CD8-positive, alpha-beta memory T cell (primary cell): ENCODE measurements around the gene BNC2. TPM values are rescaled to one million over a fixed set of nuclear protein-coding genes. Genes with fewer than 3 reads are reported as not detected.

Experiments
- CTCF ChIA-PET: fragments of 350-600 bp; sonication (Branson Sonifier 250); formaldehyde crosslinking; loops from one replicate; lab custom pipeline; 2021; ENCODE audit warnings: antibody characterized with exemption; lab: Charles Lee
- POLR2A ChIA-PET: fragments of 350-600 bp; sonication (Branson Sonifier 250); formaldehyde crosslinking; loops from one replicate; lab custom pipeline; 2021; ENCODE audit warnings: antibody characterized with exemption; lab: Charles Lee
- DNase-seq, 5 donors: peaks; one replicate each; pipeline versions ENCODE4 v3.0.0 to v3.0.0-alpha.2; 2020 to 2022; ENCODE audit warnings: mixed read lengths in 1 of 5
- H3K27ac ChIP-seq: one replicate; pipeline ENCODE4 v1.7.0; 2013; ENCODE audit warnings: low read depth, mild to moderate bottlenecking, low read length, moderate library complexity
- H3K27me3 ChIP-seq: 2 replicates; pipeline ENCODE4 v1.7.0; 2013; ENCODE audit warnings: low read length, mild to moderate bottlenecking; ENCODE audit not compliant: insufficient read depth, poor library complexity, severe bottlenecking
- H3K36me3 ChIP-seq: 2 replicates; pipeline ENCODE4 v1.7.0; 2013; ENCODE audit warnings: mild to moderate bottlenecking, low read length, moderate library complexity; ENCODE audit not compliant: insufficient read depth
- H3K4me1 ChIP-seq: 2 replicates; pipeline ENCODE4 v1.7.0; 2013; ENCODE audit warnings: mild to moderate bottlenecking, low read length, moderate library complexity; ENCODE audit not compliant: insufficient read depth
- H3K4me3 ChIP-seq: 2 replicates; pipeline ENCODE4 v1.7.0; 2013; ENCODE audit warnings: mild to moderate bottlenecking, low read length
- H3K9me3 ChIP-seq: 2 replicates; pipeline ENCODE4 v1.7.0; 2013; ENCODE audit warnings: mild to moderate bottlenecking, low read length
- H3K27ac Mint-ChIP-seq, 8 donors: one replicate each; pipeline ENCODE4 v1.8.0; 2020 to 2021; ENCODE audit warnings: mixed read lengths in 8 of 8, mild to moderate bottlenecking in 6 of 8, inconsistent platforms in 3 of 8, moderate library complexity in 3 of 8
- H3K27me3 Mint-ChIP-seq, 2 donors: one replicate each; pipeline ENCODE4 v1.8.0; 2020 to 2021; ENCODE audit warnings: mixed read lengths in 2 of 2, mild to moderate bottlenecking in 1 of 2, moderate library complexity in 1 of 2
- H3K36me3 Mint-ChIP-seq, 3 donors: one replicate each; pipeline ENCODE4 v1.8.0; 2020 to 2021; ENCODE audit warnings: mixed read lengths in 3 of 3, inconsistent platforms in 1 of 3, mild to moderate bottlenecking in 1 of 3
- H3K4me1 Mint-ChIP-seq, 3 donors: one replicate each; pipeline ENCODE4 v1.8.0; 2020 to 2021; ENCODE audit warnings: mixed read lengths in 3 of 3, inconsistent platforms in 1 of 3, mild to moderate bottlenecking in 1 of 3
- H3K4me3 Mint-ChIP-seq, 7 donors: one replicate each; pipeline ENCODE4 v1.8.0; 2020 to 2021; ENCODE audit warnings: mixed read lengths in 7 of 7, mild to moderate bottlenecking in 6 of 7, moderate library complexity in 4 of 7, inconsistent platforms in 2 of 7
- H3K9me3 Mint-ChIP-seq, 5 donors: one replicate each; pipeline ENCODE4 v1.8.0; 2020 to 2022; ENCODE audit warnings: mixed read lengths in 5 of 5, mild to moderate bottlenecking in 3 of 5, moderate library complexity in 2 of 5, inconsistent platforms in 1 of 5
- polyA plus RNA-seq: library from polyadenylated mRNA; unstranded; fragments of 300-500 nt; fragmentation: Illumina TruSeq; gene quantifications from one replicate; pipeline ENCODE4 v1.2.3, GENCODE V29; 2021
- total RNA-seq, 2 experiments: library from RNA; stranded (reverse); gene quantifications; one replicate each; pipeline ENCODE4 v1.2.3, GENCODE V29; 2021

BNC2 gene
- total and polyA plus RNA-seq, 3 experiments from 2014 or later, result 0.18 TPM; not detected in 2

GRCh38 chr9:16450578-16450977 lies 419.9 kb downstream of the BNC2 start:
- H3K27ac ChIP-seq, result no peak overlapping the region
- Mint-ChIP-seq H3K27me3 (no peaks in the 10 kb centered on the region), H3K36me3 (peaks cover 0 to 2% (median 0%) of the 10 kb centered on the region in 3 donors), H3K9me3 (peaks cover 0 to 24% (median 5%) of the 10 kb centered on the region in 5 donors), H3K4me3 (no peak overlapping the region), H3K4me1 (no peaks in the 10 kb centered on the region), H3K27ac (no peak overlapping the region)
- H3K4me3 ChIP-seq, result no peak overlapping the region
- POLR2A ChIA-PET, result no interaction called here
- CTCF ChIA-PET, result no interaction called here
- no peak for DNase-seq
- H3K36me3 ChIP-seq, result no peaks in the 10 kb centered on the region
- no peaks in the 10 kb centered on the region for H3K4me1 ChIP-seq
- no peaks in the 10 kb centered on the region for H3K9me3 ChIP-seq
- H3K27me3 ChIP-seq, result no peaks in the 10 kb centered on the region

- Histone ChIP-seq H3K9me3 (no peaks in the 10 kb centered on the region), H3K4me1 (no peaks in the 10 kb centered on the region), H3K27ac (no peak overlapping the region), H3K4me3 (no peak overlapping the region), H3K27me3 (no peaks in the 10 kb centered on the region), H3K36me3 (no peaks in the 10 kb centered on the region)
- Mint-ChIP-seq H3K27me3 (no peaks in the 10 kb centered on the region), H3K9me3 (peaks cover 0 to 22% (median 5%) of the 10 kb centered on the region in 5 donors), H3K4me3 (no peak overlapping the region), H3K36me3 (peaks cover 0 to 2% (median 0%) of the 10 kb centered on the region in 3 donors), H3K27ac (no peak overlapping the region), H3K4me1 (no peaks in the 10 kb centered on the region)
- no peak for DNase-seq
- ChIA-PET POLR2A (no interaction called here), CTCF (no interaction called here)
Observed at GRCh38 chr9:16450043-16450442, 420.4 kb downstream of the BNC2 start.

GRCh38 chr9:16449076-16449730 lies 421.3 kb downstream of the BNC2 start:
- Histone ChIP-seq H3K4me1 (no peaks in the 10 kb centered on the region), H3K27ac (no peak overlapping the region), H3K27me3 (no peaks in the 10 kb centered on the region), H3K36me3 (no peaks in the 10 kb centered on the region), H3K4me3 (no peak overlapping the region), H3K9me3 (no peaks in the 10 kb centered on the region)
- no peak for DNase-seq
- ChIA-PET CTCF (no interaction called here), POLR2A (no interaction called here)
- peaks cover 0 to 20% (median 5%) of the 10 kb centered on the region in 5 donors for H3K9me3 Mint-ChIP-seq
- H3K36me3 Mint-ChIP-seq, result peaks cover 0 to 2% (median 0%) of the 10 kb centered on the region in 3 donors
- H3K27me3 Mint-ChIP-seq, result no peaks in the 10 kb centered on the region
- H3K4me1 Mint-ChIP-seq, result no peaks in the 10 kb centered on the region
- H3K27ac Mint-ChIP-seq, result no peak overlapping the region
- no peak overlapping the region for H3K4me3 Mint-ChIP-seq

DNA sequence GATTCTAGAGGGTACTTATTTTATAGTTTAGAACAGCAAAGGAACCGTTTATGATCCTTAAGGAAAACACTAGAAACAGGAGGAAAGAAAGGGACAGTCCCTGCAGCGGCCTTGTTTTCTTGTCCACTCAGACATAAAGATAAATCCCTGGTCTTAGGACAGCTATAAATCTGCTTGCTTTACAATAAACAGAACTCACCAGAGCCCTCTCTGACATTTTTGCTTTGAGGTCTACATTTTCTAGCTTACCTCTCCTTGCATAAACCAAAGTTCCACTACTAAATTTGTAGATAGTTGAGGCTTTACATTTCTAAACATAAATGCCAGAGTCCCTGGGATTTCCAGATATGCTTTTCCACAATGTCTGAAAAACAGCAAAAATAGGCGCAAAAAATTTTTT lies 422.5 kb downstream of the BNC2 start:
- ChIA-PET CTCF (no interaction called here), POLR2A (no interaction called here)
- no peaks in the 10 kb centered on the region for H3K27me3 Mint-ChIP-seq
- no peak overlapping the region for H3K4me3 Mint-ChIP-seq
- H3K27me3 ChIP-seq, result no peaks in the 10 kb centered on the region
- DNase-seq, result no peak
- no peak overlapping the region for H3K27ac Mint-ChIP-seq
- no peak overlapping the region for H3K27ac ChIP-seq
- H3K4me1 ChIP-seq, result no peaks in the 10 kb centered on the region
- H3K4me1 Mint-ChIP-seq, result no peaks in the 10 kb centered on the region
- no peak overlapping the region for H3K4me3 ChIP-seq
- H3K36me3 Mint-ChIP-seq, result peaks cover 0 to 2% (median 0%) of the 10 kb centered on the region in 3 donors
- H3K9me3 Mint-ChIP-seq, result peaks cover 0 to 19% (median under 1%) of the 10 kb centered on the region in 5 donors
- H3K36me3 ChIP-seq, result no peaks in the 10 kb centered on the region
- H3K9me3 ChIP-seq, result no peaks in the 10 kb centered on the region

DNA sequence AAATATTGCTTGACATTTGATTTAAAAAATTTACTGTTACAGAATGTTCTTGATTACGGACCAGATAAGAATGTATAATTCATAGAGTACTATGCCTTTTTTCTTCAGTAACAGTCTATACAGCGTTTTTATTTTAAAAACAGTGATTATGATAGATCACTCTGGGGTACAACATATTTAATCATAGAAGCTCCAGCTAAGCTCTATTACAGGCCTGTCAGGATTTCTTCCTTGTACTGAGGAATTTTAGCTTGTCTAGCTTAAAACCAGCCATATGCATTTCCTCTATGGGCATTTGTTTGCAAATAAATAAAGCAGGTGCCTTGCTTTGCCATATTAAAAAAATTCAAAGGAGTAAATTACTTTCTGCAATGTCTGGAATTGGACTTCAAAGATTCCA lies 423.8 kb downstream of the BNC2 start:
- H3K9me3 Mint-ChIP-seq, result peaks cover 0 to 18% (median 0%) of the 10 kb centered on the region in 5 donors
- H3K36me3 Mint-ChIP-seq, result no peaks in the 10 kb centered on the region
- H3K27me3 Mint-ChIP-seq, result no peaks in the 10 kb centered on the region
- H3K27ac ChIP-seq, result no peak overlapping the region
- DNase-seq, result no peak
- no peaks in the 10 kb centered on the region for H3K9me3 ChIP-seq
- POLR2A ChIA-PET, result no interaction called here
- H3K4me1 Mint-ChIP-seq, result no peaks in the 10 kb centered on the region
- no peaks in the 10 kb centered on the region for H3K27me3 ChIP-seq
- CTCF ChIA-PET, result no interaction called here
- H3K4me3 ChIP-seq, result no peak overlapping the region
- no peak overlapping the region for H3K4me3 Mint-ChIP-seq
- H3K36me3 ChIP-seq, result no peaks in the 10 kb centered on the region
- H3K27ac Mint-ChIP-seq, result no peak overlapping the region
- H3K4me1 ChIP-seq, result no peaks in the 10 kb centered on the region

DNA sequence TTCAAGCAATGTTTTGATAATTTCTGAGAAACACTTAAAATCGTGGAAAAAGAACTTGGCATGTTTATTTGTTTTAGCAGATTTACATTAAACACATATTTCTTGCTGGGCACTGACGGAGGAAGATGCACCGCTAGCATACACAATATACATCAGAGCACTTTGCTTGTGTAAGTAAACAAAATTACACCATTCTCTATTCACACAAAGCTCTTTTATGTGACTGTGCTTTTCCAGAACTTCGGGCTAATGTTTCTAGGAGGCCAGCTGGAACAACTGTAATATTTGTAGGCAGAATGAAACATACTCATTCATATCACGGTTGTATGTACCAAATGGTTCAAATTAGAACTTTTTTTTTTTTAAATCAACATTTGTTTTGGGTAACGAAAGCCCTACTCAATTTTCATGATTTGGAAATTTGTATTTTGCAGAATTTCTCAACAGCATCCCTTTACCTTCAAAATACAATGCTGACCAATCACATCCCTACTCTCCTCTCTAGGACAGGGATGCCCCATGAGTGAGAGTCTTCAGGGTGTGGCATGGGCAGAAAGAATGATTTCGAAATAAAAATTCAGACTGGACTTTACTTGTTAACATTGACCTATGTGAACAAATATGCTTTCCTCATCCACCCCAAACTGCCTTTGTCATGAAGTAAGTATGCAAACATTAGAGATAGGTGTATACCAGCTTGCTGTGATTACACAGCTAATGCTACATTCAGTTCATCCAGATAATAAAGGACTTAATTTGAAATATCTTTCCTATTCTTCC lies 425.1 kb downstream of the BNC2 start:
- POLR2A ChIA-PET, result no interaction called here
- Mint-ChIP-seq H3K36me3 (no peaks in the 10 kb centered on the region), H3K9me3 (peaks cover 1 to 16% (median 2%) of the 10 kb centered on the region in 5 donors), H3K27ac (no peak overlapping the region), H3K4me1 (no peaks in the 10 kb centered on the region), H3K4me3 (no peak overlapping the region), H3K27me3 (no peaks in the 10 kb centered on the region)
- Histone ChIP-seq H3K4me3 (no peak overlapping the region), H3K27ac (no peak overlapping the region), H3K9me3 (no peaks in the 10 kb centered on the region), H3K36me3 (no peaks in the 10 kb centered on the region), H3K4me1 (no peaks in the 10 kb centered on the region), H3K27me3 (no peaks in the 10 kb centered on the region)
- CTCF ChIA-PET, result no interaction called here
- DNase-seq, result no peak

DNA sequence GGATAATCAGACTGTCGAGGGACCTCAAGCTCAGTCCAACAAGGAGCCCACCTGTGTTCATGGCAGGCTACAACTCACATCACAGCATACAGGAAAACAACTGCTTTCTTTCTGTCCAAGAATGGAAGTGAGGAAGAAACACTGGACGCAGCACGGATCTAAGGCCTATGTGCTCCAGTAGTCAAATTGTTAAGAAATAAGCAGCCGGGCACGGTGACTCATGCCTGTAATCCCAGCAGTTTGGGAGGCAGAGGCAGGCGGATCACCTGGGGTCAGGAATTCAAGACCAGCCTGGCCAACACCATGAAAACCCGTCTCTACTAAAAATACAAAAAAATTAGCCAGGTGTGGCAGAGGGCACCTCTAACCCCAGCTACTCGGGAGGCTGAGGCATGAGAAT lies 427.8 kb downstream of the BNC2 start:
- Mint-ChIP-seq H3K27me3 (no peaks in the 10 kb centered on the region), H3K27ac (no peak overlapping the region), H3K9me3 (peaks cover 2 to 10% (median 4%) of the 10 kb centered on the region in 5 donors), H3K4me3 (no peak overlapping the region), H3K4me1 (no peaks in the 10 kb centered on the region), H3K36me3 (no peaks in the 10 kb centered on the region)
- Histone ChIP-seq H3K27ac (no peak overlapping the region), H3K36me3 (no peaks in the 10 kb centered on the region), H3K27me3 (no peaks in the 10 kb centered on the region), H3K4me1 (no peaks in the 10 kb centered on the region), H3K9me3 (no peaks in the 10 kb centered on the region), H3K4me3 (no peak overlapping the region)
- POLR2A ChIA-PET, result no interaction called here
- CTCF ChIA-PET, result no interaction called here
- no peak for DNase-seq

- POLR2A ChIA-PET, result no interaction called here
Observed at GRCh38 chr9:16441791-16442190, 428.7 kb downstream of the BNC2 start.

More at GRCh38 chr9:16441791-16442190, 428.7 kb downstream of the BNC2 start:
- Mint-ChIP-seq H3K36me3 (no peaks in the 10 kb centered on the region), H3K27ac (no peak overlapping the region), H3K9me3 (peaks cover 2 to 14% (median 7%) of the 10 kb centered on the region in 5 donors), H3K27me3 (no peaks in the 10 kb centered on the region), H3K4me3 (no peak overlapping the region), H3K4me1 (no peaks in the 10 kb centered on the region)
- no peak overlapping the region for H3K27ac ChIP-seq
- no peaks in the 10 kb centered on the region for H3K27me3 ChIP-seq
- no peaks in the 10 kb centered on the region for H3K4me1 ChIP-seq
- no peaks in the 10 kb centered on the region for H3K9me3 ChIP-seq
- no peak for DNase-seq
- H3K36me3 ChIP-seq, result no peaks in the 10 kb centered on the region
- H3K4me3 ChIP-seq, result no peak overlapping the region
- CTCF ChIA-PET, result no interaction called here
